HUES6 (cell line): Measurements from ENCODE around the gene MIER3.
"Not testable (repeated sequence)": the region's sequence is repeated elsewhere in the genome, so short reads cannot be mapped to it uniquely, and the experiment has no call there.

Experiments used
- H3K27ac ChIP-seq: 2 replicates; pipeline ENCODE4 v1.7.0; 2013; ENCODE audit warnings: low read depth, mild to moderate bottlenecking, low read length, inconsistent platforms
- H3K27me3 ChIP-seq: 2 replicates; pipeline ENCODE4 v1.6.1; 2013; ENCODE audit warnings: low read length; ENCODE audit not compliant: control insufficient read depth, insufficient read depth
- H3K36me3 ChIP-seq: 2 replicates; pipeline ENCODE4 v1.6.1; 2013; ENCODE audit warnings: low read length; ENCODE audit not compliant: control insufficient read depth, insufficient read depth
- H3K4me1 ChIP-seq: 2 replicates; pipeline ENCODE4 v1.6.1; 2013; ENCODE audit warnings: low read length; ENCODE audit not compliant: control insufficient read depth, insufficient read depth
- H3K4me3 ChIP-seq: 2 replicates; pipeline ENCODE4 v1.5.1; 2013; ENCODE audit warnings: low read depth, low read length
- H3K9ac ChIP-seq: one replicate; pipeline ENCODE4 v1.6.1; 2013; ENCODE audit warnings: mild to moderate bottlenecking, low read length
- H3K9me3 ChIP-seq: 2 replicates; pipeline ENCODE4 v1.6.1; 2013; ENCODE audit warnings: low read depth, low read length; ENCODE audit not compliant: control insufficient read depth, insufficient read depth

MIER3 gene

GRCh38 chr5:56981548-56982315 lies 29.8 kb upstream of the MIER3 start:
- Histone ChIP-seq H3K4me1 (no peaks in the 10 kb centered on the region), H3K27me3 (no peaks in the 10 kb centered on the region), H3K36me3 (no peaks in the 10 kb centered on the region), H3K27ac (no peak overlapping the region), H3K4me3 (no peak overlapping the region), H3K9me3 (no peaks in the 10 kb centered on the region), H3K9ac (no peak overlapping the region)

- no peaks in the 10 kb centered on the region for H3K4me1 ChIP-seq
- no peak overlapping the region for H3K9ac ChIP-seq
- no peak overlapping the region for H3K4me3 ChIP-seq
- H3K36me3 ChIP-seq = no peaks in the 10 kb centered on the region
- no peaks in the 10 kb centered on the region for H3K9me3 ChIP-seq
- H3K27ac ChIP-seq = no peak overlapping the region
- no peaks in the 10 kb centered on the region for H3K27me3 ChIP-seq
Measured at GRCh38 chr5:56979968-56980367, 28.0 kb upstream of the MIER3 start.

DNA sequence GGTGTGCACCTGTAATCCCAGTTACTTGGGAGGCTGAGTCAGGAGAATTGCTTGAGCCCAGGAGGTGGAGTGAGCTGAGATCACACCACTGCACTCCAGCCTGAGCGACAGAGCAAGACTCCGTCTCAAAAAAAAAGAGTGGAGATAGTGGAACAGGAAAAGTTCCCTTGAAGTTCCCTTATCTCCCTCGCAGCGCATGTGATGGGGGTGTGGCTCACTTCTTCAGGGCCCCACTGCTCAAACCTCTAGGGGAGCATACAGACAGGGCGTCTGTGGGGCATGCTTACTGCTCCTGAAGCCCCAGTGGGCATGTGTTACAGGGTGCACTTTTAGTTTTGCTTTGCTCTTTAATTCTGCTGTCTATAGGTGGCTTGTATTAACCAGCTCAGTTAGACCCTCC lies 27.6 kb upstream of the MIER3 start:
- H3K9me3 ChIP-seq, H3K27ac ChIP-seq, H3K36me3 ChIP-seq, H3K4me3 ChIP-seq, H3K27me3 ChIP-seq, H3K9ac ChIP-seq, H3K4me1 ChIP-seq: not testable (repeated sequence)

- Histone ChIP-seq H3K9ac (no peak overlapping the region), H3K4me3 (no peak overlapping the region), H3K27ac (no peak overlapping the region), H3K27me3 (no peaks in the 10 kb centered on the region), H3K4me1 (no peaks in the 10 kb centered on the region), H3K9me3 (no peaks in the 10 kb centered on the region), H3K36me3 (no peaks in the 10 kb centered on the region)
Measured at GRCh38 chr5:56977822-56978221, 25.9 kb upstream of the MIER3 start.

- Histone ChIP-seq H3K36me3 (no peaks in the 10 kb centered on the region), H3K27me3 (no peaks in the 10 kb centered on the region), H3K27ac (no peak overlapping the region), H3K4me3 (no peak overlapping the region), H3K9ac (no peak overlapping the region), H3K4me1 (no peaks in the 10 kb centered on the region), H3K9me3 (no peaks in the 10 kb centered on the region)
Measured at GRCh38 chr5:56977021-56977420, 25.1 kb upstream of the MIER3 start.

DNA sequence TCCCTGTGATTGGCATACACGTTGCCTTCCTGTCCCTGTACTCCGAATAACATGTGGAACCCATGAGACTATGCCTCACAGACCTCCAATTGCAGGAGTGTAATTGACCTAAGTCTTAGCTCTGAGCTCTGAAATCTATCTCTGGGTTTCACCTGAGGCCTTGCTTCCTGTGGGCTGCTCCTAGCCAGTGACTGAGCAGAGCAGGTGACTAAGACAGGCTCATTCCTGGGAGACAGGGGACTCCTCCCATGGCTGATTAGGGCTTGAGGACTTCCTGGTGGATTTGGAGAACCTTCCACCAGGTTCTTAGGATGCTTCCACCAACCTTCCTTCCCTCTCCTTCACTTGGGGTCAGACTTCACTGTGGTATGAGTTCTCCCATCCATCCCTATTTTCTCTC lies 22.3 kb upstream of the MIER3 start:
- no peaks in the 10 kb centered on the region for H3K4me1 ChIP-seq
- H3K4me3 ChIP-seq = no peak overlapping the region
- no peaks in the 10 kb centered on the region for H3K27me3 ChIP-seq
- no peak overlapping the region for H3K27ac ChIP-seq
- no peaks in the 10 kb centered on the region for H3K9me3 ChIP-seq
- H3K36me3 ChIP-seq = no peaks in the 10 kb centered on the region
- no peak overlapping the region for H3K9ac ChIP-seq

- Histone ChIP-seq H3K27me3 (no peaks in the 10 kb centered on the region), H3K9me3 (no peaks in the 10 kb centered on the region), H3K9ac (no peak overlapping the region), H3K4me1 (no peaks in the 10 kb centered on the region), H3K4me3 (no peak overlapping the region), H3K27ac (no peak overlapping the region), H3K36me3 (no peaks in the 10 kb centered on the region)
Measured at GRCh38 chr5:56973473-56973872, 21.6 kb upstream of the MIER3 start.

DNA sequence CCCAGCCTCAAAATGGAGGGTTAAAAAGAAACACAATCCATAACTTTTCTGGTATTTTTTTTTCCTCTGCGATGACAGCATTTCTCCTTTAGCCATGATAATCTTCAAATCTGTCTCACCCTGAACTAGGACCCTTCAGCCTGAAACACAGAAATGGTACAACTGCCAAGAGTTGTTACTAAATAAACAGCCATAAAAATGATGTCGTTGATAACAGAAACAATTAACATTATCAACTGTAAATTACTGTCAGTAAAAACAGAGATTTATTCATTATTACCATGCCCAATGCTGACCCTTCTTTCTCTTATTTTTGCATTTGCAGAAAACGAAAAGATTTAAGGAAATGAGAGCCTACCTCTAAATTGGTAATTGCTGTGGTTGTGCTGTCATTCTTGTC lies 19.4 kb upstream of the MIER3 start:
- Histone ChIP-seq H3K9ac (no peak overlapping the region), H3K36me3 (no peaks in the 10 kb centered on the region), H3K4me3 (no peak overlapping the region), H3K9me3 (no peaks in the 10 kb centered on the region), H3K27me3 (no peaks in the 10 kb centered on the region), H3K4me1 (no peaks in the 10 kb centered on the region), H3K27ac (no peak overlapping the region)

- Histone ChIP-seq H3K4me1 (no peaks in the 10 kb centered on the region), H3K9ac (no peak overlapping the region), H3K27ac (no peak overlapping the region), H3K4me3 (no peak overlapping the region), H3K27me3 (no peaks in the 10 kb centered on the region), H3K9me3 (no peaks in the 10 kb centered on the region), H3K36me3 (no peaks in the 10 kb centered on the region)
Measured at GRCh38 chr5:56964173-56964572, 12.2 kb upstream of the MIER3 start.

GRCh38 chr5:56963246-56963645 lies 11.3 kb upstream of the MIER3 start:
- Histone ChIP-seq H3K4me1 (no peaks in the 10 kb centered on the region), H3K9me3 (no peaks in the 10 kb centered on the region), H3K9ac (no peak overlapping the region), H3K36me3 (no peaks in the 10 kb centered on the region), H3K4me3 (no peak overlapping the region), H3K27me3 (no peaks in the 10 kb centered on the region), H3K27ac (no peak overlapping the region)

- Histone ChIP-seq H3K27me3 (no peaks in the 10 kb centered on the region), H3K4me1 (no peaks in the 10 kb centered on the region), H3K9ac (no peak overlapping the region), H3K36me3 (no peaks in the 10 kb centered on the region), H3K4me3 (no peak overlapping the region), H3K9me3 (no peaks in the 10 kb centered on the region), H3K27ac (no peak overlapping the region)
Measured at GRCh38 chr5:56962286-56962685, 10.4 kb upstream of the MIER3 start.

DNA sequence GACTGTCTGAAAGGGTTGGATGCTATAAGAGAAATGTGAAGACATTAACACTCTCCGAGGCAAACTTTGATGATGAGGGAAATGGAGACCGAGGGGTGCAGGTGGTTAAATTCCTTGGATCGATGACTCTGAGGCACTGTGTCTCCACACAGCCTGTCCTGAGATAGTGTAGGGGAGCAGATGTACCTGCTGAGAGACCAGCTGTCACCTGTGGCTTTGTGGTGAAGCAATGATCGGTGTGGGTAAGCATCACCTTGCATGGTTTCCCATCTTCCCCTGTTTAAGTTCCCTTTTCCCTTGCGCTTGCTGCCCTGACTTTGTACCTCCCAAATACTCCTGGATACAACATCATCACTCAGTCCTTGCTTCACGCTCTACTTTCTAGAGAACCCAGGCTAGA lies 9.8 kb upstream of the MIER3 start:
- H3K27ac ChIP-seq = no peak overlapping the region
- no peaks in the 10 kb centered on the region for H3K36me3 ChIP-seq
- no peaks in the 10 kb centered on the region for H3K27me3 ChIP-seq
- no peaks in the 10 kb centered on the region for H3K4me1 ChIP-seq
- no peak overlapping the region for H3K9ac ChIP-seq
- H3K4me3 ChIP-seq = no peak overlapping the region
- H3K9me3 ChIP-seq = no peaks in the 10 kb centered on the region
